ENCODE measurements around the gene LRRC45. TPM values are rescaled to one million over a fixed set of nuclear protein-coding genes. Genes with fewer than 3 reads are reported as not detected.

The LRRC45 gene
- total RNA-seq, 1 experiment from 2014 or later = 41.5 TPM

DNA sequence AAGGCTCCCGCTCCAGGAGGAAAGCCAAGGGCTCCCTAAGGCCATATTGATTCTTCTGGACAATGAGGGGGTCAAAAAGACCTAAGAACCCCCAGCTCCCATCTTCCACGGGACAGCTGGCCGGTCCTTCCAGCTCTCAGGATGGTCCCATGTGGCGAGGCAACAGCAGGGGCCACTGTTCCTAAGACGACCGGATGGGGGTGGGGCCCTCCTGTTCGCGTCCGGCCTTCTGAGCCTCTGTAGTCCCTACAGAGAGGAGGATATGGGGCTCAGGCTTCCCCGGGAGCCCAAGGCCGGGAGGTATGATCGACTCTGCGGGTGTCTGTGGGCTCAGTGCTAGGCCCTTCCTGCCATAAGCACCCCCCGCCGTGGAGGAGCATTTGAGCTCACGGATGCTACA, 20.4 kb downstream of the LRRC45 start:
- Histone ChIP-seq H3K9me2 (ENCODE audit: insufficient read depth) (no peaks in the 10 kb centered on the region), H4K20me1 (ENCODE audit: insufficient read depth) (no peaks in the 10 kb centered on the region), H3K27me3 (ENCODE audit: insufficient read depth, low read depth) (no peaks in the 10 kb centered on the region), H3K79me2 (ENCODE audit: low read depth) (no peaks in the 10 kb centered on the region), H3K4me3 (no peak overlapping the region), H3F3A (ENCODE audit: insufficient read depth, low read depth) (no peaks in the 10 kb centered on the region), H3K9me3 (ENCODE audit: insufficient read depth, low read depth) (no peaks in the 10 kb centered on the region), H3K4me1 (replicated peaks; ENCODE audit: insufficient read depth) (no peaks in the 10 kb centered on the region), H2AFZ (no peak overlapping the region), H3K27ac (no peak overlapping the region), H3K4me2 (no peak overlapping the region), H3K36me3 (ENCODE audit: low read depth) (no peaks in the 10 kb centered on the region)
- DNase-seq = no peak
- no TSS peak for BruUV-seq (replicated peaks)
- no peak for TF ChIP-seq EZH2 (IDR thresholded peaks at IDR 0.05; ENCODE audit: low read depth)
- TF ChIP-seq, protein P1, sequence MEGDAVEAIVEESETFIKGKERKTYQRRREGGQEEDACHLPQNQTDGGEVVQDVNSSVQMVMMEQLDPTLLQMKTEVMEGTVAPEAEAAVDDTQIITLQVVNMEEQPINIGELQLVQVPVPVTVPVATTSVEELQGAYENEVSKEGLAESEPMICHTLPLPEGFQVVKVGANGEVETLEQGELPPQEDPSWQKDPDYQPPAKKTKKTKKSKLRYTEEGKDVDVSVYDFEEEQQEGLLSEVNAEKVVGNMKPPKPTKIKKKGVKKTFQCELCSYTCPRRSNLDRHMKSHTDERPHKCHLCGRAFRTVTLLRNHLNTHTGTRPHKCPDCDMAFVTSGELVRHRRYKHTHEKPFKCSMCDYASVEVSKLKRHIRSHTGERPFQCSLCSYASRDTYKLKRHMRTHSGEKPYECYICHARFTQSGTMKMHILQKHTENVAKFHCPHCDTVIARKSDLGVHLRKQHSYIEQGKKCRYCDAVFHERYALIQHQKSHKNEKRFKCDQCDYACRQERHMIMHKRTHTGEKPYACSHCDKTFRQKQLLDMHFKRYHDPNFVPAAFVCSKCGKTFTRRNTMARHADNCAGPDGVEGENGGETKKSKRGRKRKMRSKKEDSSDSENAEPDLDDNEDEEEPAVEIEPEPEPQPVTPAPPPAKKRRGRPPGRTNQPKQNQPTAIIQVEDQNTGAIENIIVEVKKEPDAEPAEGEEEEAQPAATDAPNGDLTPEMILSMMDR (conservative IDR thresholded peaks at IDR 0.05) = no peak
- CTCF ChIA-PET = no interaction called here
- intact Hi-C loops (cut with micrococcal nuclease; ENCODE audit: unreplicated experiment) = no loop called here
- POLR2A ChIA-PET (ENCODE audit: unreplicated experiment) = no interaction called here

DNA sequence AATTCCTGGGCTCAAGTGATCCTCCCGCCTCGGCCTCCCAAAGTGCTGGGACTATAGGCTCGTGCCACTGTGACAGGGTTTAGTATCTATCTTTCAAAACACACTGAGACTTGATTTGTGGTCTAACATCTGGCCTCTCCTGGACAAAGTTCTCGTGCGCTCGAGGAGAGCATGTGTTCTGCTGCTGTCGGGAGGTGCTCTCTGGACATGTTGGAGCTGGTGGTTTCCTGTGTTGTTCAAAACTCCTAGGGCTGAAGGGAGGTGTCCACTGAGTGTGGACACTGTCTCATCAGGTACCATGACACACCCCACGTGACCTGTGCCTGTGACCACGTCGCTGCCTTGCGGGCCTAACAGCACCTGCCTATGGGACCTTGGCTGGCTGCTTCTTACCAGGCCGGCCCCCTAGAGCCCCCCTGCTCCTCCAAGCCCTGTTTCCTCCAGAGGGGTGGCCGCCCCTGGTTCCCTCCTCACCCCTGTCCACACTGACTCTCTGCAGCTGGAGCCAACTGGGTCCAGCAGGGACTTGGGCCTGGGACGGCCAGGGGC, 22.9 kb downstream of the LRRC45 start:
- H3K27ac ChIP-seq = no peak overlapping the region
- H3K4me2 ChIP-seq = no peak overlapping the region
- intact Hi-C loops (cut with micrococcal nuclease; ENCODE audit: unreplicated experiment) = no loop called here
- H3K4me1 ChIP-seq (replicated peaks; ENCODE audit: insufficient read depth) = no peaks in the 10 kb centered on the region
- no peak overlapping the region for H2AFZ ChIP-seq
- H3K79me2 ChIP-seq (ENCODE audit: low read depth) = no peaks in the 10 kb centered on the region
- TF ChIP-seq, protein P1 (conservative IDR thresholded peaks at IDR 0.05) = no peak
- no peak for TF ChIP-seq EZH2 (IDR thresholded peaks at IDR 0.05; ENCODE audit: low read depth)
- H3K9me3 ChIP-seq (ENCODE audit: insufficient read depth, low read depth) = no peaks in the 10 kb centered on the region
- no peaks in the 10 kb centered on the region for H3F3A ChIP-seq (ENCODE audit: insufficient read depth, low read depth)
- no peaks in the 10 kb centered on the region for H3K27me3 ChIP-seq (ENCODE audit: insufficient read depth, low read depth)
- BruUV-seq (replicated peaks) = no TSS peak
- ChIA-PET POLR2A (ENCODE audit: unreplicated experiment) (no interaction called here), CTCF (no interaction called here)
- DNase-seq = no peak
- no peaks in the 10 kb centered on the region for H4K20me1 ChIP-seq (ENCODE audit: insufficient read depth)
- no peaks in the 10 kb centered on the region for H3K9me2 ChIP-seq (ENCODE audit: insufficient read depth)
- no peak overlapping the region for H3K4me3 ChIP-seq
- no peaks in the 10 kb centered on the region for H3K36me3 ChIP-seq (ENCODE audit: low read depth)

DNA sequence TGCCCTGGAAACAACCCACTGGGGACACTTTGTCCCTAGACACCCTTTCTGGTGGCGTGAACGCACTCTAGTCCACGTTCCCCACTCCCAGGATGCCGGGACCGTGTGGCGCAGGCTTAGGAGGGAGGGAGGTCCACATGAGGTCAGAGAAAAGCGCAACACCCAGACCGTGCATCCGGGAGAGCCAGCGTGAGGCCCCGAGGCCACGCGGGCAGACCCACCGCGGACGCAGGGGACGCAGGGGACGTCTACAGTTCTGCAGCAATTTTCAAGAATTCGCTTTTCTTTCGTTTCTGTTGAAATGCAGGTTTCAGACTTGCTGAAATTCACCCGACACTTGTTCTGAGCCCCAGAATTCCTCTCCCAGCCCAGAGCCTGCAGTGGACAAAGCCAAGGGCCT, 23.8 kb downstream of the LRRC45 start:
- Histone ChIP-seq H3K4me3 (no peak overlapping the region), H3K4me1 (replicated peaks; ENCODE audit: insufficient read depth) (no peaks in the 10 kb centered on the region), H2AFZ (no peak overlapping the region), H3K36me3 (ENCODE audit: low read depth) (no peaks in the 10 kb centered on the region), H4K20me1 (ENCODE audit: insufficient read depth) (no peaks in the 10 kb centered on the region), H3K27me3 (ENCODE audit: insufficient read depth, low read depth) (no peaks in the 10 kb centered on the region), H3K79me2 (ENCODE audit: low read depth) (no peaks in the 10 kb centered on the region), H3K4me2 (no peak overlapping the region), H3K27ac (no peak overlapping the region), H3K9me2 (ENCODE audit: insufficient read depth) (no peaks in the 10 kb centered on the region), H3K9me3 (ENCODE audit: insufficient read depth, low read depth) (no peaks in the 10 kb centered on the region), H3F3A (ENCODE audit: insufficient read depth, low read depth) (no peaks in the 10 kb centered on the region)
- CTCF ChIA-PET = no interaction called here
- BruUV-seq (replicated peaks) = no TSS peak
- TF ChIP-seq, protein P1 (conservative IDR thresholded peaks at IDR 0.05) = no peak
- no peak for TF ChIP-seq EZH2 (IDR thresholded peaks at IDR 0.05; ENCODE audit: low read depth)
- DNase-seq = no peak
- intact Hi-C loops (cut with micrococcal nuclease; ENCODE audit: unreplicated experiment) = no loop called here
- POLR2A ChIA-PET (ENCODE audit: unreplicated experiment) = no interaction called here
